ENCODE results near the gene NLGN1. TPM values are rescaled to one million over a fixed set of nuclear protein-coding genes. Genes with fewer than 3 reads are reported as not detected.

Gene NLGN1
- total and polyA plus RNA-seq, 2 of the 8 experiments (the other 6 are each of a cell fraction or from before 2014, with no cell fraction given) = 7.8 to 14.8 TPM

DNA sequence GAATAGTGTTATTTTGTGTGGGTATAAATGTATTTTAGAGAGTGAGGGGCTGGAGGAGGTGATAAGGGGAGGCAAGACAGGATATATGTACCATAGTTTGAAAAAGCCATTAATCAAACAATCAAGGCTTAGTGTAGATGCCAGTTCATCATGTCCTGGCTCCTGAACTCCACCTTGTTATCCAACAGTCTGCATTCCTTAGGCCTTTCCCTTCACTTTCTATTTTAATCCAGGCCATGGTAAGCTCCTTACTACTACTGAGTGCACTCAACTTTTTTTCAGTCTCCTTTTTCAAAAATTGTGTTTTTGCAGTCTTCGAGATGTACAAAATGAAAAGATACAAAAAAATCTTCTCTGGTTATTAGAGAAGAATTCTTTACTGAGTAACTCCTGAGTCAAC is 761.1 kb downstream of the NLGN1 start:
- Histone ChIP-seq H3K4me2 (ENCODE audit: insufficient read depth in 1 of 2, low read depth in 2 of 2, low read length in 2 of 2) (no peak overlapping the region), H3K4me1 (replicated peaks in 1 of 4; ENCODE audit: control insufficient read depth in 3 of 4, insufficient read depth in 4 of 4, low read length in 3 of 4) (peaks cover 0 to 8% (median under 1%) of the 10 kb centered on the region in 4 experiments; a peak in 1 of 7 replicates), H3K9ac (replicated peaks in 1 of 4; ENCODE audit: extremely low read depth in 1 of 4, low read depth in 3 of 4, low read length in 3 of 4) (no peak overlapping the region), H2BK12ac (ENCODE audit: low read depth, low read length) (no peak overlapping the region), H3K4me3 (ENCODE audit: extremely low read depth in 1 of 4, insufficient read depth in 2 of 4, low read depth in 3 of 4, low read length in 4 of 4) (no peak overlapping the region), H3K9me3 (ENCODE audit: insufficient read depth in 2 of 2, low read depth in 1 of 2, low read length in 1 of 2) (no peaks in the 10 kb centered on the region), H3K14ac (ENCODE audit: insufficient read length) (no peak overlapping the region), H4K20me1 (replicated peaks in 1 of 2; ENCODE audit: control insufficient read depth in 1 of 2, insufficient read depth in 2 of 2, low read length in 2 of 2) (no peaks in the 10 kb centered on the region), H3K23me2 (ENCODE audit: low read depth, low read length) (no peaks in the 10 kb centered on the region; the same call in 1 of the 2 replicates), H2BK15ac (ENCODE audit: low read length) (no peak overlapping the region), H3K18ac (ENCODE audit: extremely low read depth, low read length) (no peak overlapping the region), H3K79me2 (ENCODE audit: control insufficient read depth in 1 of 2, insufficient read depth in 2 of 2, low read length in 2 of 2) (no peaks in the 10 kb centered on the region), H3K27me3 (replicated peaks in 1 of 4; ENCODE audit: control insufficient read depth in 3 of 4, extremely low read depth in 1 of 4, insufficient read depth in 3 of 4, low read length in 3 of 4) (no peaks in the 10 kb centered on the region), H3K79me1 (ENCODE audit: low read depth, low read length) (no peaks in the 10 kb centered on the region), H2BK120ac (replicated peaks; ENCODE audit: low read depth, low read length) (no peak overlapping the region), H2BK5ac (ENCODE audit: low read depth, low read length) (no peak overlapping the region), H3K4ac (replicated peaks; ENCODE audit: insufficient read length, low read depth, low read length) (no peak overlapping the region), H4K5ac (ENCODE audit: insufficient read length, low read depth, low read length) (no peak overlapping the region), H2BK20ac (ENCODE audit: low read length) (no peak overlapping the region), H3K23ac (ENCODE audit: insufficient read length) (no peak overlapping the region), H2AK5ac (ENCODE audit: low read depth, low read length) (no peak overlapping the region), H3K56ac (replicated peaks; ENCODE audit: insufficient read length, low read depth, low read length) (no peak overlapping the region), H4K8ac (ENCODE audit: extremely low read depth, insufficient read depth, low read length) (no peak overlapping the region), H4K91ac (replicated peaks; ENCODE audit: insufficient read length, low read length) (no peak overlapping the region), H2AFZ (ENCODE audit: low read length) (no peak overlapping the region), H3K27ac (ENCODE audit: low read depth, low read length) (no peak overlapping the region), H3K36me3 (ENCODE audit: control insufficient read depth in 2 of 4, insufficient read depth in 4 of 4, low read length in 3 of 4) (no peaks in the 10 kb centered on the region)
- CTCF ChIA-PET (ENCODE audit: partially characterized antibody) = interaction anchor here (1.2 kb wide), 1 partner anchor 11 kb away, joined by 3 read pairs; no protein-coding TSS in a partner anchor
- FAIRE-seq (no peak), DNase-seq (ENCODE audit: low read depth in 1 of 2, low spot score in 2 of 2) (no peak)
- WGBS, 2 experiments (ENCODE audit: extremely low coverage in 1 of 2, insufficient coverage in 1 of 2, insufficient read length in 1 of 2, insufficient replicate concordance in 2 of 2, low coverage in 1 of 2, low lambda C conversion rate in 2 of 2, missing lambda C conversion rate in 1 of 2) = 85% methylated on average over 1 of the region's 1 CpG; no CpG with 5 or more reads in 1 of the 2 experiments
- POLR2A ChIA-PET (ENCODE audit: partially characterized antibody) = no interaction called here
- TF ChIP-seq CHD1 (IDR thresholded peaks at IDR 0.05; ENCODE audit: low read depth, low read length) = no peak
- no peak for TF ChIP-seq SAP30 (IDR thresholded peaks at IDR 0.05; ENCODE audit: insufficient read depth, insufficient replicate concordance, low read length)
- no peak for TF ChIP-seq SP4 (IDR thresholded peaks at IDR 0.05; ENCODE audit: low read length)
- no peak for TF ChIP-seq EZH2 (IDR thresholded peaks at IDR 0.05; ENCODE audit: low read depth, low read length, severe bottlenecking)
- no peak for TF ChIP-seq GABPA (IDR thresholded peaks at IDR 0.05; ENCODE audit: borderline replicate concordance, insufficient read depth, low read length)
